Measurements from ENCODE around the gene TNIK.

Gene TNIK

GRCh38 chr3:171379961-171380483 lies 80.2 kb downstream of the TNIK start:
- Histone ChIP-seq H3K79me2 (ENCODE audit: low read length) (peaks cover 79% of the 10 kb centered on the region), H3K4me3 (ENCODE audit: low read length) (no peak overlapping the region)

DNA sequence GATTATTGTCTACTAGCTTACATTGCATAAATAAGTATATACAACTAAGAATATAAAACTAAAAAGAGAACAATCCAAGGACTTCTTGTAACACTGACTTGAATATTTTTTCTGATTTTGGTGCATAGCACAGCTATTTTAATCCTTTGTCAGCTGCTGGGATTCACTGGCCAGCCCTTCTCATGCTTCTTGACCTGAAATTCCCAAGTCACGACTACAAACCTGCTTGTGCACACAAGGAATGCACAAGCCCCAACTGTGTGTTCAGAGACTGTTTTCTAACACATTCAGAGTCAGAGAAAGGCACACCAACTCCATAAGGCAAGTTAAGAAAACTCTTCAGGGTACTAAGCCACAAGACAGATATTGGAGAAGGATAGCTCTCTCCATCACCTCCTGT lies 80.9 kb downstream of the TNIK start:
- peaks cover 16% of the 10 kb centered on the region for H3K4me1 ChIP-seq (ENCODE audit: low read length)
- no peak overlapping the region for H3K27ac ChIP-seq (ENCODE audit: low read length)
- TF ChIP-seq, protein P1, sequence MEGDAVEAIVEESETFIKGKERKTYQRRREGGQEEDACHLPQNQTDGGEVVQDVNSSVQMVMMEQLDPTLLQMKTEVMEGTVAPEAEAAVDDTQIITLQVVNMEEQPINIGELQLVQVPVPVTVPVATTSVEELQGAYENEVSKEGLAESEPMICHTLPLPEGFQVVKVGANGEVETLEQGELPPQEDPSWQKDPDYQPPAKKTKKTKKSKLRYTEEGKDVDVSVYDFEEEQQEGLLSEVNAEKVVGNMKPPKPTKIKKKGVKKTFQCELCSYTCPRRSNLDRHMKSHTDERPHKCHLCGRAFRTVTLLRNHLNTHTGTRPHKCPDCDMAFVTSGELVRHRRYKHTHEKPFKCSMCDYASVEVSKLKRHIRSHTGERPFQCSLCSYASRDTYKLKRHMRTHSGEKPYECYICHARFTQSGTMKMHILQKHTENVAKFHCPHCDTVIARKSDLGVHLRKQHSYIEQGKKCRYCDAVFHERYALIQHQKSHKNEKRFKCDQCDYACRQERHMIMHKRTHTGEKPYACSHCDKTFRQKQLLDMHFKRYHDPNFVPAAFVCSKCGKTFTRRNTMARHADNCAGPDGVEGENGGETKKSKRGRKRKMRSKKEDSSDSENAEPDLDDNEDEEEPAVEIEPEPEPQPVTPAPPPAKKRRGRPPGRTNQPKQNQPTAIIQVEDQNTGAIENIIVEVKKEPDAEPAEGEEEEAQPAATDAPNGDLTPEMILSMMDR (IDR thresholded peaks at IDR 0.05; ENCODE audit: low read depth, low read length): no peak
- TF ChIP-seq EZH2phosphoT487 (IDR thresholded peaks at IDR 0.05; ENCODE audit: low read depth): no peak
- H3K36me3 ChIP-seq (replicated peaks; ENCODE audit: low read depth, low read length): no peaks in the 10 kb centered on the region
- H2AFZ ChIP-seq (ENCODE audit: low read depth, low read length): no peak overlapping the region
- H4K20me1 ChIP-seq (ENCODE audit: insufficient read depth, low read length): peaks cover 35% of the 10 kb centered on the region
- no peak overlapping the region for H3K9ac ChIP-seq (ENCODE audit: low read length)
- no peak overlapping the region for H3K4me3 ChIP-seq (ENCODE audit: low read length)
- H3K9me3 ChIP-seq (ENCODE audit: insufficient read depth, low read length): no peaks in the 10 kb centered on the region
- H3K4me2 ChIP-seq (ENCODE audit: low read length): no peak overlapping the region
- H3K27me3 ChIP-seq (ENCODE audit: low read depth, low read length): no peaks in the 10 kb centered on the region
- peaks cover 80% of the 10 kb centered on the region for H3K79me2 ChIP-seq (ENCODE audit: low read length)

More at GRCh38 chr3:171379961-171380483, 80.2 kb downstream of the TNIK start:
- Histone ChIP-seq H3K4me1 (ENCODE audit: low read length) (peaks cover 17% of the 10 kb centered on the region), H3K36me3 (replicated peaks; ENCODE audit: low read depth, low read length) (no peaks in the 10 kb centered on the region), H3K27me3 (ENCODE audit: low read depth, low read length) (no peaks in the 10 kb centered on the region), H3K4me2 (ENCODE audit: low read length) (no peak overlapping the region), H3K9me3 (ENCODE audit: insufficient read depth, low read length) (no peaks in the 10 kb centered on the region), H3K9ac (ENCODE audit: low read length) (no peak overlapping the region), H3K27ac (ENCODE audit: low read length) (no peak overlapping the region), H4K20me1 (ENCODE audit: insufficient read depth, low read length) (peaks cover 37% of the 10 kb centered on the region), H2AFZ (ENCODE audit: low read depth, low read length) (no peak overlapping the region)
- no peak for TF ChIP-seq EZH2phosphoT487 (IDR thresholded peaks at IDR 0.05; ENCODE audit: low read depth)
- TF ChIP-seq, protein P1 (IDR thresholded peaks at IDR 0.05; ENCODE audit: low read depth, low read length): no peak

GRCh38 chr3:171378586-171378985 lies 81.6 kb downstream of the TNIK start:
- H3K9ac ChIP-seq (ENCODE audit: low read length): no peak overlapping the region
- H4K20me1 ChIP-seq (ENCODE audit: insufficient read depth, low read length): peaks cover 34% of the 10 kb centered on the region
- TF ChIP-seq, protein P1 (IDR thresholded peaks at IDR 0.05; ENCODE audit: low read depth, low read length): no peak
- H3K4me1 ChIP-seq (ENCODE audit: low read length): peaks cover 9% of the 10 kb centered on the region
- H3K4me3 ChIP-seq (ENCODE audit: low read length): no peak overlapping the region
- no peaks in the 10 kb centered on the region for H3K9me3 ChIP-seq (ENCODE audit: insufficient read depth, low read length)
- H3K27ac ChIP-seq (ENCODE audit: low read length): no peak overlapping the region
- no peaks in the 10 kb centered on the region for H3K36me3 ChIP-seq (replicated peaks; ENCODE audit: low read depth, low read length)
- no peak overlapping the region for H3K4me2 ChIP-seq (ENCODE audit: low read length)
- peaks cover 80% of the 10 kb centered on the region for H3K79me2 ChIP-seq (ENCODE audit: low read length)
- H2AFZ ChIP-seq (ENCODE audit: low read depth, low read length): no peak overlapping the region
- no peaks in the 10 kb centered on the region for H3K27me3 ChIP-seq (ENCODE audit: low read depth, low read length)

- Histone ChIP-seq H3K27ac (ENCODE audit: low read length) (no peak overlapping the region), H3K79me2 (ENCODE audit: low read length) (peaks cover 80% of the 10 kb centered on the region), H3K27me3 (ENCODE audit: low read depth, low read length) (no peaks in the 10 kb centered on the region), H4K20me1 (ENCODE audit: insufficient read depth, low read length) (peaks cover 40% of the 10 kb centered on the region), H3K9ac (ENCODE audit: low read length) (no peak overlapping the region), H2AFZ (ENCODE audit: low read depth, low read length) (no peak overlapping the region), H3K9me3 (ENCODE audit: insufficient read depth, low read length) (no peaks in the 10 kb centered on the region), H3K36me3 (replicated peaks; ENCODE audit: low read depth, low read length) (no peaks in the 10 kb centered on the region), H3K4me1 (ENCODE audit: low read length) (peaks cover 7% of the 10 kb centered on the region), H3K4me3 (ENCODE audit: low read length) (no peak overlapping the region), H3K4me2 (ENCODE audit: low read length) (no peak overlapping the region)
- TF ChIP-seq EZH2phosphoT487 (IDR thresholded peaks at IDR 0.05; ENCODE audit: low read depth): no peak
- TF ChIP-seq, protein P1 (IDR thresholded peaks at IDR 0.05; ENCODE audit: low read depth, low read length): no peak
Measured at GRCh38 chr3:171377859-171378258, 82.3 kb downstream of the TNIK start.
